NCI-H2107 treated with DMSO at 0.1 percent for 48 hours (cell line): Measurements from ENCODE around the gene DBNDD1.

Experiments used
- DNase-seq: peaks from one replicate; lab custom pipeline; 2025; ENCODE audit not compliant: unreplicated experiment; lab: John Stamatoyannopoulos, UW

DBNDD1 gene

DNA sequence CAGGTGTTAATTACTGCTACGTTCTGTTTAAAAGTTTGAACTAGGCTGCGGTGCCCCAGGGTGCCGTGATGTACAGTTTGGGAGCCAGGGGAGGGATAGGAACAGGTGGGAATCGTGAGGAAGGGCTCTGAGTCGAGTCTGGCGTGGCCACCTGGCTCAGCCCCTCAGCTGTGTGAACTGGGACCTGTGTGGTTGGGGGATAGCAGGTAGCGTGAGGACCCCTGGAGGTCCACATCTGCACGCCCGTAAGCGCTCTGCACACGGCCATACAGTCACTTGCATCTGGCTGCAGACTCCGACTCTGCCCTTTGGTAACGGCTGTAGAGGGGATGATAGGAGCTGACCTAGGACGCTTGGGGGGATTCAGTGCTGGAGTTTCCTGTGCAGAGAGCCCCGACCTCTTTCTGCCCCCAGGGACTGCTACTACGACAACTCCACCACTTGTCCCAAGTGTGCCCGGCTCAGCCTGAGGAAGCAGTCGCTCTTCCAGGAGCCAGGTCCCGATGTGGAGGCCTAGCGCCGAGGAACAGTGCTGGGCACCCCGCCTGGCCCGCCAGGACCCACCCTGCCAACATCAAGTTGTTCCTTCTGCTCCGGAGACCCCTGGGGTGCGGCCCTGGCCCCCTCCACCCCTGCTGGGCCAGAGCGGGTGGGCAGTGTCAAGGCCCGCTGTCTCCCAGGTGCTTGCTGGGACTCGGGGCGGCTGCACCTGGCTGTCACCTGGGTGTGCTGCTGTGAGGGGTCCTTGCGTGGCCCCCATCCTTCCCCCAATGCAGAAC is 53.6 kb downstream of the DBNDD1 start:
- no peak for DNase-seq

DNA sequence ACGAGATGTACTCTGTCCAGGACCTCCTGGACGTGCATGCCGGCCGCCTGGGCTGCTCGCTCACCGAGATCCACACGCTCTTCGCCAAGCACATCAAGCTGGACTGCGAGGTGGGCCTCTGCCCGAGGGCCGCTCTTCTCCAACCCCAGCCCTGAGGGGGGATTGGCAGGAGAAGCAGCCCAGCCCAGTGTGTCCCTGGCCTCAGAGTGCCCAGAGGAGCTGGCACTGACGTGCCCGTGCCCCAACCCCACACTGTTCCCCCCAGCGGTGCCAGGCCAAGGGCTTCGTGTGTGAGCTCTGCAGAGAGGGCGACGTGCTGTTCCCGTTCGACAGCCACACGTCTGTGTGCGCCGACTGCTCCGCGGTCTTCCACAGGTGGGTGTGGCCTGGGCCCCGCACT is 55.1 kb downstream of the DBNDD1 start:
- no peak for DNase-seq

DNA sequence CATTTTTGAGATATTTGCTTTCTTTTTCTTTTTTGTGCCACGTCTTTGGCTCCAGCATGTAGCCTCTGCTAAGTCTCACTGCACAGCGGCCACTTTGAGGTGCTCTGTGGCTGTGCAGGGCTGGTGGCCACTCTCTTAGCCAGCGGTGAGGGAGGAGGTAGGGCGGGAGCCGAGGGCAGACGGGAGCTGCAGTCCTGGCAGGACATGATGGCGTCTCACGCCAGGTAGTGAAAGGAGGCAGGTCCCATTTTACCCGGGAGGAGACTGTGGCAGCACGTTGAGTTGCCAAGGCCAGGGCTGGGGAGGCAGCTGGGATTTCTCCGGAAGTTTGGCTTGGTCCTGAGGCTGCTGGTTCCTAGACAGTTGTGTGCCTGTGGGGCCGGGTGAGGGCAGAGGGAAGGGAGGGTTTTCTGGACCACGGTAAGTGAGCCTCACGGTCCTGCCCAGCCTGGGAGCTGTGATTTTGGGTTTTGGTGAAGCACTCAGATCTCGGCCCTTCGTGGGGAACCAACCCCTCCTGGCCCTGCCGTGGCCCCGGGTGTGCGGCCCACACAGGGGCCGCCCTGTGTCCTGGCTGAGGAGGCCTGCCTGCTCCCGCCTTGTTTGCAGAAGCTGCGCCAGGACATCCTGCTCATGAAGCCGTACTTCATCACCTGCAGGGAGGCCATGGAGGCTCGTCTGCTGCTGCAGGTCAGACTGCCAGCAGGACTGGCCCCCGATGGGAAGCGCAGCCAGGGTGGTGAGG is 56.3 kb downstream of the DBNDD1 start:
- DNase-seq = no peak

DNA sequence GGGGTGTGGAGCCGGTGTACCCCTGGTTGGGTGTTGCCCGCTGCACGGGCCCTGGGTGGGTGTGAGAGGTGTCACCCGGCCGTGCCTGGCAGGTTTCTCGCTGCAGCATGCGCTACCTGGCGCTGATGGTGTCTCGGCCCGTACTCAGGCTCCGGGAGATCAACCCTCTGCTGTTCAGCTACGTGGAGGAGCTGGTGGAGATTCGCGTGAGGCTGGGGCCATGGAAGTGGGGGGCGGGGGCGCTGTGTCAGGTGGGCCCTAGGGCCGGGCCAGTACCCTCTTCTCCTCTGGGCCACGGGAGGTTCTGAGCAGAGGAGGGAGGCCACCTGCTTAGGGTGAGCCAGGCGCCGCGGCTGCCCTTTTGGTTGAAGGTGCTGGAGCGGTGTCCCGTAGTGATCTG is 57.3 kb downstream of the DBNDD1 start:
- no peak for DNase-seq

DNA sequence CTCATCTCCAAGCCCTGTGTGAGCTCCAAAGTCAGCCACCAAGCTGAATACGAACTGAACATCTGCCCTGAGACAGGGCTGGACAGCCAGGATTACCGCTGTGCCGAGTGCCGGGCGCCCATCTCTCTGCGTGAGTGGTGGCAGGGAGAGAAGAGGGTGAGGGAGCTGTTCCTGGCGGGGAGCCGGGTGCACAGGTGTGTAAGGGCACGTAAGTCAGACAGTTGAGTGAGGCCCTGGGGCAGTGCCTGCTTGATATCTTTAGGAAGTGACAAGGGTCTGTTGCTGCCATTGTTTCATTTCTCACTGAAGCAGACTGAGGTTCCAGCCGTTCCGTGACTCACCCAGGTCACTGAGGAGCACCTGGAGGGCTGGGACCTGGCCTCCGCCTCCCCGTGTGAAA is 58.3 kb downstream of the DBNDD1 start:
- DNase-seq = no peak

DNA sequence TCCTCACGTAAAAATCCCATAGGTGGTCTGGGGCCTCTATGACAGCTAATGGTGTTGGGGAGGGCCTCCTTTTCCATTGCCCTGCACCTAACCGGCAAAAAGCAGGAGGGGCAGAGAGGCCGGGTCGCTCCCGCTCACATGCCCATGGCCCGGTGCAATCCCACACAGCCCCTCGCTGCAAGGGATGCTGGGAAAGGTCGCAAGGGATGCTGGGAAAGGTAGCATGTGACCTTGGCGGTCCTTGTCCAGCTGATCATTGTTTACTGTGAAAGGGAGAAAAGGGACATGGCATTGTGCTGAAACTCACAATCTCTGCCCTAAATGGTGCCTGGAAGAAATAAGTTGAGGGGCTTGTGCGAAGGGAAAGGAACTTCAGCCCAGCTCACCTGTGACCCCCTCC is 60.7 kb downstream of the DBNDD1 start:
- DNase-seq = no peak

DNA sequence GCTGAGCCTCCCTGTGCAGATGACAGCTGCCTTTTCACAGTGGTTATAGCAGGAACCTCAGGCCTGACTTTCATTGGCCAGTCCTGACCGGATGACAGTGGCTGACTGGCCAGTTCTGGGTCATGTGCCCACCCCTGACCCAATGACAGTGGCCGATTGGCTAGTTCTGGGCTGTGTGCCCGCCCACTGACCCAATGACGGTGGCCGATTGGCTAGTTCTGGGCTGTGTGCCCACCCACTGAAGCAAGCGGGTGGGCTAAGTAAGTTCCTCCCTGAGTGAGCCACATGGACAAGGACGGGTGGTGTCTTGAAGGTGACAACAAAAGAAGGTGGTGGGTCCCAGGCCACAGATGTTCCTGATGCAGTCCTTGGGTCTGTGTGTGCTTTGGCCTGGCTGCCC is 61.2 kb downstream of the DBNDD1 start:
- no peak for DNase-seq

DNA sequence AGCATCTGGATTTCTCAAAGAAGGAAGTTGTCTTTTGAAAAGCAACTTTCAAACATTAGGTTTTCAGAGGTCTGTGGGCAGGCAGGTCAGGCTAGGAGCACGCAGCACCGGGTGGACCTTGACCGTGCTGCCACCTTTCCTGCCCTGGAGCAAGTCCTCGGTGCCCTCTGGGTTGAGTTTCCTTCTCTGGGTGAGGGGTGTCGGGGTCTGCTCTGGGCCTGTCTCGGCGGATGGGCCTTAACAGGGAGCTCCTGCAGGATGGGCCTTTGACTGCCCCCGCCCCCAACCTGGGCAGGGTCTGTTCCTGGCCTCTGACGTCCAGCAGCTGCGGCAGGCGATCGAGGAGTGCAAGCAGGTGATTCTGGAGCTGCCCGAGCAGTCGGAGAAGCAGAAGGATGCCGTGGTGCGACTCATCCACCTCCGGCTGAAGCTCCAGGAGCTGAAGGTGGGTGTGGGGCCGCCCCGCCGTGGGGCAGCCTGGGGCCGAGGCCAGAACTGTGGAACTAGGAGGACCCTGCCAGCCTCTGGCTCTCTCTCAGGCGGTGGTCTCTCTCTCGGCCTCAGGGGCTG is 62.0 kb downstream of the DBNDD1 start:
- no peak for DNase-seq

DNA sequence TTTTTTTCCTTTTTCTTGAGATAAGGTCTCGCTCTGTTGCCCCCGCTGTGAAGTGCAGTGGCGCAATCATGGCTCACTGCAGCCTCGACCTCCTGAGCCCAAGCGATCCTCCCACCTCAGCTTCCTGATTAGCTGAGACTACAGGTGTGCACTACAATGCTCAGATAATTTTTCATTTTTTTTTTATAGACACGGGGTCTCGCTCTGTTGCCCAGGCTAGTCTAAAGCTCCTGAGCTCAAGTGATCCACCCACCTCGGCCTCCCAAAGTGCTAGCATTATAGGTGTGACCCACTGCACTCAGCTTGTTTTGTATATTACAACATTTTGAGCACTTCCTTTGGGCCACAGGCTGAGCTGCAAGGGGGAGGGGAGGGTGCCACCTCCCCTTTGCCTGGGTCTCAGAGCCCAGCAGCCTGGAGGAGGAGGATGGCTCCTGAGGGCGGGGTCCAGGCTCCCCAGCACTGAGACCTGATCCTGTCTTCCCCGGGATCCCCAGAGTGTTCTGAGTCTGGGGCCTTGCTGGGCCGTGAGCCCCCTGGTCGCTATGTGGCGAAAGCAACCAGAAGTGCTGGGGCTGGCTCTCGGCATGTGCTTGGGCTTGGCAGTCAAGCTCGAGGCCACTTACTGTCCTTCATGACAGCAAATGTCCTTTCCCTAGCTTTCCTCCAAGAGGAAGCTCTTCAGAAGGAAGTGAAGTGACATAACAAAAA is 62.6 kb downstream of the DBNDD1 start:
- no peak for DNase-seq

DNA sequence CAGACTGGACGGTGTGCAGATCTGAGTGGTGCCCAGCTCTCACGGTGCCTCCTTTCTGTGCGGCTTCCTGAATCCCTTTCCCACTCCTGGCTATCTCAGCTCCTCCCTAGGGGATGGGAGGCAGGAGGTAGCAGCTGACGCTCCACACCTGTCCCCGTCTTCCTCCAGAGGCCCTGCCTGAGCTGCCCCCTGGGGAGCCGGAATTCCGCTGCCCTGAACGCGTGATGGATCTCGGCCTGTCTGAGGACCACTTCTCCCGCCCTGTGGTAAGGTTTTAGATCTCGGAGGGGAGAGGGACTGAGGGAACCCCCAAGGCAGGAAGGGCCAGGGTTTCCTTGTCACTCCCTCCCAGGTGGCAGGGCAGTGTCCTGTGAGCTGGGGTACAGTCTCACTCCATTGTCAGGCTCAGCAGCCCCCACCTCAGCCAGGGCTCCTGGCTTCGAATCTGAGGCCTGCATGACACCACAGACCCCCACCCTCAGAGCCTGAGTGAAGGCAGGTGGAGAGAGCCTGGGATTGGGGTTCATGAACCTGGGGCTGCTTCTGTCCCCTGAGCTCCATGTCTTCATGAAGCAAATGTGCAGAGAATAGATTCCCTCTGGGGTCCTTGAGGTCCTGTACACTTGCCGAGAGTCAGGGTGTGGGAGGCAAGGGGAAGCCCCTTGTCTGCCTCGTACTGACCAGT is 64.1 kb downstream of the DBNDD1 start:
- peak; percentile 43 for DNase-seq
